Thyroid gland (tissue), 4 donors: ENCODE results near the gene TSEN2. TPM values are rescaled to one million over a fixed set of nuclear protein-coding genes. Genes with fewer than 3 reads are reported as not detected.
A peak's percentile ranks its signal among the peaks of the same experiment; 100 is the strongest.

Source experiments
- DNase-seq, 2 donors: peaks; one replicate each; pipeline ENCODE4 v3.0.0-alpha.2; 2019
- H3K27ac ChIP-seq, 3 donors: fragments of 200-600 bp; sonication (generic); 1 replicate in 2 of 3; 2 replicates in 1 of 3; pipeline ENCODE4 v1.5.1; 2016 to 2019; ENCODE audit warnings: mild to moderate bottlenecking in 1 of 3, moderate library complexity in 1 of 3
- H3K27me3 ChIP-seq: fragments of 200-600 bp; sonication (generic); one replicate; pipeline ENCODE4 v1.5.1; 2019
- H3K36me3 ChIP-seq, 2 donors: fragments of 200-600 bp; sonication (generic); one replicate each; pipeline ENCODE4 v1.5.1; 2016 to 2019
- H3K4me1 ChIP-seq, 2 donors: fragments of 200-600 bp; sonication (generic); one replicate each; pipeline ENCODE4 v1.5.1; 2017 to 2019
- H3K4me3 ChIP-seq, 3 donors: fragments of 200-600 bp; sonication (generic); replicated peaks in 1 of 3; 1 replicate in 2 of 3; 2 replicates in 1 of 3; pipeline ENCODE4 v1.5.1; 2016; ENCODE audit warnings: mild to moderate bottlenecking in 1 of 3
- H3K9me3 ChIP-seq: fragments of 200-600 bp; sonication (generic); one replicate; pipeline ENCODE4 v1.5.1; 2017
- CTCF ChIP-seq, 6 experiments: fragments of 200-600 bp in 3 of 6; fragments of 450-650 bp in 3 of 6; sonication (generic) in 3 of 6; IDR thresholded peaks; one replicate each; pipeline ENCODE4 v1.5.1; 2016 to 2019; ENCODE audit warnings: antibody characterized with exemption in 6 of 6, mild to moderate bottlenecking in 2 of 6, inconsistent platforms in 1 of 6, moderate library complexity in 1 of 6
- POLR2A ChIP-seq, 2 donors: fragments of 450-650 bp; IDR thresholded peaks; one replicate each; pipeline ENCODE4 v1.6.1; 2017; ENCODE audit warnings: antibody characterized with exemption in 2 of 2, mild to moderate bottlenecking in 2 of 2, moderate library complexity in 1 of 2
- WGBS, 2 donors: methylation state at CpG; one replicate each; pipeline ENCODE4 v1.1.5; 2017; 5-methylcytosine and 5-hydroxymethylcytosine counted together
- intact Hi-C: fragments of 100-400 bp; cut with DNase I; formaldehyde crosslinking; loops from one replicate; pipeline ENCODE4 v1.15.1; 2023
- total RNA-seq, 4 donors: library from RNA; depleted of rRNA; stranded (reverse); fragments of >200 nt; gene quantifications; one replicate each; pipeline ENCODE4 v1.2.3, GENCODE V29; 2016

Gene TSEN2
- total RNA-seq, 4 donors from 2014 or later, result 14.9 to 25.8 (median 21.4) TPM

GRCh38 chr3:12472000-12472610 is 12.2 kb upstream of the TSEN2 start:
- intact Hi-C loops, result no loop called here
- Histone ChIP-seq H3K36me3 (no peaks in the 10 kb centered on the region), H3K4me3 (no peak overlapping the region), H3K4me1 (peaks cover 0 to 8% of the 10 kb centered on the region in 2 donors), H3K9me3 (no peaks in the 10 kb centered on the region), H3K27ac (no peak overlapping the region), H3K27me3 (no peaks in the 10 kb centered on the region)
- 80 to 87% methylated on average over 10 to 11 of the region's 11 CpGs for WGBS, 2 donors
- TF ChIP-seq CTCF (IDR thresholded peaks at IDR 0.05) (no peak), POLR2A (IDR thresholded peaks at IDR 0.05) (no peak)
- no peak for DNase-seq

GRCh38 chr3:12472796-12473195 is 11.5 kb upstream of the TSEN2 start:
- no peak overlapping the region for H3K27ac ChIP-seq
- intact Hi-C loops, result no loop called here
- TF ChIP-seq CTCF (IDR thresholded peaks at IDR 0.05), result no peak
- no peak for TF ChIP-seq POLR2A (IDR thresholded peaks at IDR 0.05)
- 73 to 77% methylated on average over 5 of the region's 5 CpGs for WGBS, 2 donors
- no peak for DNase-seq
- H3K4me1 ChIP-seq, result peaks cover 0 to 8% of the 10 kb centered on the region in 2 donors
- no peaks in the 10 kb centered on the region for H3K9me3 ChIP-seq
- no peak overlapping the region for H3K4me3 ChIP-seq
- no peaks in the 10 kb centered on the region for H3K27me3 ChIP-seq
- H3K36me3 ChIP-seq, result no peaks in the 10 kb centered on the region

GRCh38 chr3:12473511-12473910 is 10.8 kb upstream of the TSEN2 start:
- H3K4me3 ChIP-seq, result no peak overlapping the region
- 71 to 87% methylated on average over 9 of the region's 9 CpGs for WGBS, 2 donors
- H3K27ac ChIP-seq, result no peak overlapping the region
- no peaks in the 10 kb centered on the region for H3K9me3 ChIP-seq
- no peak for DNase-seq
- no peak for TF ChIP-seq POLR2A (IDR thresholded peaks at IDR 0.05)
- TF ChIP-seq CTCF (IDR thresholded peaks at IDR 0.05), result no peak
- no peaks in the 10 kb centered on the region for H3K36me3 ChIP-seq
- H3K4me1 ChIP-seq, result peaks cover 0 to 8% of the 10 kb centered on the region in 2 donors
- intact Hi-C loops, result no loop called here
- no peaks in the 10 kb centered on the region for H3K27me3 ChIP-seq

- Histone ChIP-seq H3K9me3 (no peaks in the 10 kb centered on the region), H3K36me3 (no peaks in the 10 kb centered on the region), H3K27me3 (no peaks in the 10 kb centered on the region), H3K4me3 (no peak overlapping the region), H3K27ac (peak overlapping the region in 1 of 3 donors; percentile 38), H3K4me1 (peaks cover 0 to 8% of the 10 kb centered on the region in 2 donors)
- 67 to 74% methylated on average over 5 of the region's 5 CpGs for WGBS, 2 donors
- DNase-seq, result no peak
- intact Hi-C loops, result no loop called here
- TF ChIP-seq CTCF (IDR thresholded peaks at IDR 0.05) (no peak), POLR2A (IDR thresholded peaks at IDR 0.05) (no peak)
Measured at GRCh38 chr3:12476238-12476897, 7.9 kb upstream of the TSEN2 start.

GRCh38 chr3:12477256-12477655 is 7.0 kb upstream of the TSEN2 start:
- peaks cover 0 to 8% of the 10 kb centered on the region in 2 donors for H3K4me1 ChIP-seq
- H3K36me3 ChIP-seq, result no peaks in the 10 kb centered on the region
- intact Hi-C loops, result no loop called here
- 94% methylated on average over 5 of the region's 5 CpGs for WGBS, 2 donors
- H3K27ac ChIP-seq, result no peak overlapping the region
- no peaks in the 10 kb centered on the region for H3K27me3 ChIP-seq
- no peak for DNase-seq
- H3K9me3 ChIP-seq, result no peaks in the 10 kb centered on the region
- H3K4me3 ChIP-seq, result no peak overlapping the region
- TF ChIP-seq POLR2A (IDR thresholded peaks at IDR 0.05), result no peak
- TF ChIP-seq CTCF (IDR thresholded peaks at IDR 0.05), result no peak
